ENCODE results near the gene FHIT. TPM values are rescaled to one million over a fixed set of nuclear protein-coding genes. Genes with fewer than 3 reads are reported as not detected.

FHIT gene
- total and polyA plus RNA-seq, 4 donors, result 2.1 to 14.7 (median 6.6) TPM

DNA sequence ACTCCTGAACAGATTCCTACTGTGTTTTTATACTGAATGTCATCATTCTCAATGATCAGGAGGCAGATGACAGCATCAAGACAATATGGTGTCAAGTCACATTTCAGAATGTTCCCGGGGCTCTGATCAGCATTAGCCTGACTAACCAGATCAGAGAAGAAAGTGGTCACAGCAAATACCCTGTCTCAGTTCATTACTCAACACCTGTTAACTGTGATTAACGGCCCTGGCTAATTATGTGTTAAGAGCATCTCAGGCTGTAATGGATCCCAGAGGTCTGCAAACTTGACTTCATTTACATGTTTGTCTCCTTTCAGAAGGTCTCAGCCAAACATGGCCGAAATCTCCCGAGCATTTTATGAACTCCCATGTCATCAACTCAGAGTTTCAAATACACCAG, 833.7 kb downstream of the FHIT start:
- H3K4me1 ChIP-seq (ENCODE audit: control insufficient read depth in 4 of 4, insufficient read depth in 4 of 4, low read length in 3 of 4), result peaks cover 1 to 18% (median 13%) of the 10 kb centered on the region in 4 donors
- TF ChIP-seq, protein P1, sequence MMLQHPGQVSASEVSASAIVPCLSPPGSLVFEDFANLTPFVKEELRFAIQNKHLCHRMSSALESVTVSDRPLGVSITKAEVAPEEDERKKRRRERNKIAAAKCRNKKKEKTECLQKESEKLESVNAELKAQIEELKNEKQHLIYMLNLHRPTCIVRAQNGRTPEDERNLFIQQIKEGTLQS (IDR thresholded peaks at IDR 0.05), result no peak
- TF ChIP-seq CTCF (IDR thresholded peaks at IDR 0.05; ENCODE audit: low read depth, low read length, missing input control) (no peak), TAF1 (conservative IDR thresholded peaks at IDR 0.05) (no peak), RAD21 (IDR thresholded peaks at IDR 0.05) (no peak), FOXA2 (IDR thresholded peaks at IDR 0.05) (no peak), FOXA1 (IDR thresholded peaks at IDR 0.05) (no peak), HNF4G (IDR thresholded peaks at IDR 0.05) (no peak), HNF4A (conservative IDR thresholded peaks at IDR 0.05) (no peak), JUND (IDR thresholded peaks at IDR 0.05) (no peak)
- TF ChIP-seq, protein P2, sequence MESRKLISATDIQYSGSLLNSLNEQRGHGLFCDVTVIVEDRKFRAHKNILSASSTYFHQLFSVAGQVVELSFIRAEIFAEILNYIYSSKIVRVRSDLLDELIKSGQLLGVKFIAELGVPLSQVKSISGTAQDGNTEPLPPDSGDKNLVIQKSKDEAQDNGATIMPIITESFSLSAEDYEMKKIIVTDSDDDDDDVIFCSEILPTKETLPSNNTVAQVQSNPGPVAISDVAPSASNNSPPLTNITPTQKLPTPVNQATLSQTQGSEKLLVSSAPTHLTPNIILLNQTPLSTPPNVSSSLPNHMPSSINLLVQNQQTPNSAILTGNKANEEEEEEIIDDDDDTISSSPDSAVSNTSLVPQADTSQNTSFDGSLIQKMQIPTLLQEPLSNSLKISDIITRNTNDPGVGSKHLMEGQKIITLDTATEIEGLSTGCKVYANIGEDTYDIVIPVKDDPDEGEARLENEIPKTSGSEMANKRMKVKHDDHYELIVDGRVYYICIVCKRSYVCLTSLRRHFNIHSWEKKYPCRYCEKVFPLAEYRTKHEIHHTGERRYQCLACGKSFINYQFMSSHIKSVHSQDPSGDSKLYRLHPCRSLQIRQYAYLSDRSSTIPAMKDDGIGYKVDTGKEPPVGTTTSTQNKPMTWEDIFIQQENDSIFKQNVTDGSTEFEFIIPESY (IDR thresholded peaks at IDR 0.05), result no peak
- no peak overlapping the region for H3K27ac ChIP-seq (ENCODE audit: low read depth in 1 of 2, low read length in 2 of 2)
- no peak overlapping the region for H3K4me3 ChIP-seq (ENCODE audit: low read depth in 1 of 3, low read length in 3 of 3)
- H3K27me3 ChIP-seq (ENCODE audit: control insufficient read depth in 4 of 4, insufficient read depth in 4 of 4, low read length in 3 of 4), result no peaks in the 10 kb centered on the region
- H3K9ac ChIP-seq (ENCODE audit: low read depth in 1 of 2, low read length in 2 of 2), result no peak overlapping the region
- H3K9me3 ChIP-seq (ENCODE audit: control insufficient read depth in 4 of 4, low read length in 3 of 4), result no peaks in the 10 kb centered on the region
- WGBS, result 81% methylated on average over 4 of the region's 4 CpGs
- DNase-seq (ENCODE audit: low spot score), result no peak
- H3K36me3 ChIP-seq (ENCODE audit: control insufficient read depth in 4 of 4, insufficient read depth in 3 of 4, low read depth in 1 of 4, low read length in 3 of 4), result no peaks in the 10 kb centered on the region

DNA sequence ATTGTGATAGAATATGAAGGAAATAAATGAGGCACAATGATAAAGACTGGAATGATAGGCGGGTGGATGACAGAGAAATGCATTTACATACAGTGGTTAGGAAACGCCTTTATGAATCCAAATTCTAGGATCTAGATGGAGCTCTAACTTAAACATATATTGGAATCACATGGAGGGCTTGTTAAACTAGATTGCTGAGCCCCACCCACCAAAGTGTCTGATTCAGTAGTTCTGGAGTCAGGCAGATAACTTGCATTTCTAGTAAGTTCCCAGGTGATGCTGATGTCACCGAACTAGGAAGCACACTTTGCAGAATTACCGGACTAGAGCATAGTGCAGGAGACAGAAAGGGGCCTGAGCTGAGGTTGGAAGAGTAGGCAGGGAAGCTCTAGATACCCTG, 837.2 kb downstream of the FHIT start:
- Histone ChIP-seq H3K4me1 (ENCODE audit: control insufficient read depth in 4 of 4, insufficient read depth in 4 of 4, low read length in 3 of 4) (no peaks in the 10 kb centered on the region), H3K9me3 (ENCODE audit: control insufficient read depth in 4 of 4, low read length in 3 of 4) (no peaks in the 10 kb centered on the region), H3K27me3 (ENCODE audit: control insufficient read depth in 4 of 4, insufficient read depth in 4 of 4, low read length in 3 of 4) (no peaks in the 10 kb centered on the region), H3K9ac (ENCODE audit: low read depth in 1 of 2, low read length in 2 of 2) (no peak overlapping the region), H3K36me3 (ENCODE audit: control insufficient read depth in 4 of 4, insufficient read depth in 3 of 4, low read depth in 1 of 4, low read length in 3 of 4) (no peaks in the 10 kb centered on the region), H3K4me3 (ENCODE audit: low read depth in 1 of 3, low read length in 3 of 3) (no peak overlapping the region), H3K27ac (ENCODE audit: low read depth in 1 of 2, low read length in 2 of 2) (no peak overlapping the region)
- 87% methylated on average over 4 of the region's 4 CpGs for WGBS
- TF ChIP-seq SP1 (IDR thresholded peaks at IDR 0.05), result no peak
- no peak for TF ChIP-seq YY1 (IDR thresholded peaks at IDR 0.05)
- no peak for TF ChIP-seq RAD21 (IDR thresholded peaks at IDR 0.05)
- TF ChIP-seq, protein P2 (IDR thresholded peaks at IDR 0.05), result no peak
- TF ChIP-seq, protein P3, sequence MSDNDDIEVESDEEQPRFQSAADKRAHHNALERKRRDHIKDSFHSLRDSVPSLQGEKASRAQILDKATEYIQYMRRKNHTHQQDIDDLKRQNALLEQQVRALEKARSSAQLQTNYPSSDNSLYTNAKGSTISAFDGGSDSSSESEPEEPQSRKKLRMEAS (IDR thresholded peaks at IDR 0.05), result no peak
- no peak for TF ChIP-seq CTCF (IDR thresholded peaks at IDR 0.05; ENCODE audit: low read depth, low read length, missing input control)
- TF ChIP-seq, protein P1 (IDR thresholded peaks at IDR 0.05), result no peak
- TF ChIP-seq JUND (IDR thresholded peaks at IDR 0.05), result no peak
- TF ChIP-seq FOXA1 (IDR thresholded peaks at IDR 0.05), result no peak
- TF ChIP-seq EGR1 (IDR thresholded peaks at IDR 0.05; ENCODE audit: low read depth in 2 of 2), result no peak
- TF ChIP-seq HNF4G (IDR thresholded peaks at IDR 0.05), result no peak
- DNase-seq (ENCODE audit: low spot score), result no peak

All from liver (tissue), 9 donors.